HEK293T (cell line): ENCODE data around the gene HPS5.

Experiments used
- BHLHE40 ChIP-seq: fragments of 450-650 bp; IDR thresholded peaks from 2 replicates; pipeline ENCODE4 v1.6.1; 2016; ENCODE audit warnings: mild to moderate bottlenecking, moderate library complexity, borderline replicate concordance
- CTBP1 ChIP-seq: fragments of 450-650 bp; IDR thresholded peaks from 2 replicates; pipeline ENCODE4 v1.6.1; 2016; ENCODE audit warnings: borderline replicate concordance
- FOXA1 ChIP-seq: fragments of 450-650 bp; IDR thresholded peaks from 2 replicates; pipeline ENCODE4 v1.6.1; 2016; ENCODE audit warnings: mild to moderate bottlenecking
- FOXM1 ChIP-seq: fragments of 450-650 bp; IDR thresholded peaks from 2 replicates; pipeline ENCODE4 v1.6.1; 2017; ENCODE audit warnings: mild to moderate bottlenecking, borderline replicate concordance
- HDGF ChIP-seq: fragments of 450-650 bp; IDR thresholded peaks from 2 replicates; pipeline ENCODE4 v1.6.1; 2017; ENCODE audit warnings: antibody characterized with exemption, borderline replicate concordance
- LEF1 ChIP-seq: fragments of 450-650 bp; IDR thresholded peaks from 2 replicates; pipeline ENCODE4 v1.6.1; 2017; ENCODE audit warnings: mild to moderate bottlenecking, borderline replicate concordance
- NFRKB ChIP-seq: fragments of 450-650 bp; IDR thresholded peaks from 2 replicates; pipeline ENCODE4 v1.6.1; 2016; ENCODE audit warnings: mild to moderate bottlenecking, moderate library complexity
- SP1 ChIP-seq: fragments of 450-650 bp; IDR thresholded peaks from 2 replicates; pipeline ENCODE4 v1.6.1; 2017
- SUZ12 ChIP-seq: fragments of 450-650 bp; IDR thresholded peaks from 2 replicates; pipeline ENCODE4 v1.6.1; 2016; ENCODE audit warnings: mild to moderate bottlenecking
- TARDBP ChIP-seq: fragments of 450-650 bp; IDR thresholded peaks from 2 replicates; pipeline ENCODE4 v1.6.1; 2016
- TF ChIP-seq, protein P1 (sequence below): fragments of 450-650 bp; IDR thresholded peaks from 2 replicates; pipeline ENCODE4 v1.6.1; 2016

GRCh38 chr11:18352581-18352980 is 30.6 kb upstream of the HPS5 start:
- TF ChIP-seq TARDBP: no peak
- no peak for TF ChIP-seq SP1
- no peak for TF ChIP-seq NFRKB
- no peak for TF ChIP-seq FOXA1
- no peak for TF ChIP-seq BHLHE40
- TF ChIP-seq SUZ12: no peak
- TF ChIP-seq, protein P1, sequence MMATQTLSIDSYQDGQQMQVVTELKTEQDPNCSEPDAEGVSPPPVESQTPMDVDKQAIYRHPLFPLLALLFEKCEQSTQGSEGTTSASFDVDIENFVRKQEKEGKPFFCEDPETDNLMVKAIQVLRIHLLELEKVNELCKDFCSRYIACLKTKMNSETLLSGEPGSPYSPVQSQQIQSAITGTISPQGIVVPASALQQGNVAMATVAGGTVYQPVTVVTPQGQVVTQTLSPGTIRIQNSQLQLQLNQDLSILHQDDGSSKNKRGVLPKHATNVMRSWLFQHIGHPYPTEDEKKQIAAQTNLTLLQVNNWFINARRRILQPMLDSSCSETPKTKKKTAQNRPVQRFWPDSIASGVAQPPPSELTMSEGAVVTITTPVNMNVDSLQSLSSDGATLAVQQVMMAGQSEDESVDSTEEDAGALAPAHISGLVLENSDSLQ: no peak
- TF ChIP-seq FOXM1: no peak
- no peak for TF ChIP-seq LEF1
- TF ChIP-seq HDGF: no peak
- TF ChIP-seq CTBP1: no peak
